Activated T-helper 9 cell treated with anti-CD3 and anti-CD28 coated beads, Interleukin-2, amount 50 U/mL, for 16 hours (primary cell): Measurements from ENCODE around the gene LHB.
"Not testable (repeated sequence)": the region's sequence is repeated elsewhere in the genome, so short reads cannot be mapped to it uniquely, and the experiment has no call there.

ENCODE experiments used
- DNase-seq: peaks from one replicate; pipeline ENCODE4 v3.0.0-alpha.2; 2020; ENCODE audit warnings: low read depth

LHB gene

GRCh38 chr19:49038111-49038510 is 21.2 kb upstream of the LHB start:
- DNase-seq: not testable (repeated sequence)

GRCh38 chr19:49036815-49037214 is 19.9 kb upstream of the LHB start, which contains the start of gene CGB1:
Gene CGB1, minus strand, starts transcription at chr19:49036895. Its CDS starts 184 bp downstream, at chr19:49036711.
- peak; percentile 38 for DNase-seq

- peak; percentile 57 for DNase-seq
Observed at GRCh38 chr19:49031642-49032301, 14.9 kb upstream of the LHB start, which contains the start of gene CGB2. Gene CGB2, plus strand, starts transcription at chr19:49031890. Its CDS starts 206 bp downstream, at chr19:49032096.

GRCh38 chr19:49030323-49030722 is 13.4 kb upstream of the LHB start:
- not testable (repeated sequence) for DNase-seq

GRCh38 chr19:49029749-49030148 is 12.9 kb upstream of the LHB start:
- DNase-seq: not testable (repeated sequence)

GRCh38 chr19:49028686-49029085 is 11.8 kb upstream of the LHB start:
- DNase-seq: not testable (repeated sequence)

GRCh38 chr19:49025599-49025998 is 8.7 kb upstream of the LHB start:
- not testable (repeated sequence) for DNase-seq

GRCh38 chr19:49025088-49025487 is 8.2 kb upstream of the LHB start:
- DNase-seq: not testable (repeated sequence)

GRCh38 chr19:49024233-49024632 is 7.3 kb upstream of the LHB start, which contains the start of gene CGB3:
Gene CGB3, minus strand, starts transcription at chr19:49024333. Its CDS starts 362 bp downstream, at chr19:49023971.
- DNase-seq: not testable (repeated sequence)

- DNase-seq: no peak
Observed at GRCh38 chr19:49022116-49022515, 5.2 kb upstream of the LHB start.

GRCh38 chr19:49020931-49021895 is 4.3 kb upstream of the LHB start:
- no peak for DNase-seq

GRCh38 chr19:49020342-49020741 is 3.5 kb upstream of the LHB start:
- DNase-seq: no peak

- DNase-seq: peak; percentile 47
Observed at GRCh38 chr19:49019242-49019932, 2.5 kb upstream of the LHB start.

- DNase-seq: not testable (repeated sequence)
Observed at GRCh38 chr19:49018388-49019241, 1.7 kb upstream of the LHB start.

- DNase-seq: peak; percentile 45
Observed at GRCh38 chr19:49017666-49018351, 918 bp upstream of the LHB start.

- DNase-seq: no peak
Observed at GRCh38 chr19:49016067-49016839, 638 bp downstream of the LHB start.

- no peak for DNase-seq
Observed at GRCh38 chr19:49014870-49015255, 2.0 kb downstream of the LHB start.

- no peak for DNase-seq
Observed at GRCh38 chr19:49014123-49014869, 2.6 kb downstream of the LHB start.

- no peak for DNase-seq
Observed at GRCh38 chr19:49011194-49011593, 5.7 kb downstream of the LHB start.
